Mucosa of descending colon (tissue), 3 donors: ENCODE results near the gene OR13J1. TPM values are rescaled to one million over a fixed set of nuclear protein-coding genes. Genes with fewer than 3 reads are reported as not detected.

ENCODE experiments used
- ATAC-seq: fragments of 200-7000 bp; cut with Tn5 transposase; one replicate; pipeline ENCODE4 v1.9.1; 2020; ENCODE audit warnings: mild to moderate bottlenecking, moderate library complexity
- DNase-seq, 3 donors: peaks; one replicate each; pipeline ENCODE4 v3.0.0-alpha.2; 2020
- H3K36me3 ChIP-seq: fragments of 200-600 bp; one replicate; pipeline ENCODE4 v1.8.0; 2021; ENCODE audit warnings: low read depth, mild to moderate bottlenecking
- H3K4me1 ChIP-seq: fragments of 200-600 bp; one replicate; pipeline ENCODE4 v1.8.0; 2021; ENCODE audit warnings: low read depth, mild to moderate bottlenecking
- H3K4me3 ChIP-seq: fragments of 200-600 bp; one replicate; pipeline ENCODE4 v1.8.0; 2021; ENCODE audit warnings: mild to moderate bottlenecking
- H3K9me3 ChIP-seq: fragments of 200-600 bp; one replicate; pipeline ENCODE4 v1.8.0; 2021; ENCODE audit warnings: mild to moderate bottlenecking
- CTCF ChIP-seq: fragments of 200-600 bp; IDR thresholded peaks from one replicate; pipeline ENCODE4 v1.8.0; 2022; ENCODE audit warnings: antibody characterized with exemption, mild to moderate bottlenecking
- intact Hi-C, 2 donors: fragments of 100-400 bp; cut with DNase I in 1 of 2; cut with micrococcal nuclease in 1 of 2; formaldehyde crosslinking; loops; one replicate each; pipeline versions ENCODE4 v1.11.0 to v1.11.1; 2022; cut with DNase I, micrococcal nuclease
- total RNA-seq, 3 donors: library from RNA; stranded (reverse); fragmentation: NEBNext Ultra II Directional in 2 of 3; extraction: Animal tissue kit (Norgen Biotek cat#: 25700) in 2 of 3; gene quantifications; one replicate each; pipeline versions ENCODE4 v1.2.1 to v1.2.4, GENCODE V29; 2021 to 2023
- donor health status: DM: no; HTN: no; CAD: no; lungs with moderate emphysema.
- donor health status: DM: no; HTN: no; CAD: no.
- donor health status: DM: no; HTN: yes; CAD: no.

Gene OR13J1
- total RNA-seq, 3 donors from 2014 or later, result not detected

- Histone ChIP-seq H3K4me1 (no peaks in the 10 kb centered on the region), H3K9me3 (no peaks in the 10 kb centered on the region), H3K36me3 (no peaks in the 10 kb centered on the region), H3K4me3 (no peak overlapping the region)
- no peak for ATAC-seq
- DNase-seq, result no peak
- no peak for TF ChIP-seq CTCF
- intact Hi-C loops, result no loop called here
These were observed 6.6 kb downstream of the OR13J1 start for GRCh38 chr9:35863583-35863982.

- intact Hi-C loops, result no loop called here
These were observed 7.9 kb downstream of the OR13J1 start for GRCh38 chr9:35862328-35862727.

GRCh38 chr9:35861161-35861897, 8.9 kb downstream of the OR13J1 start:
- Histone ChIP-seq H3K9me3 (no peaks in the 10 kb centered on the region), H3K36me3 (no peaks in the 10 kb centered on the region), H3K4me1 (no peaks in the 10 kb centered on the region), H3K4me3 (no peak overlapping the region)
- intact Hi-C loops, result no loop called here
- DNase-seq, result no peak
- TF ChIP-seq CTCF, result no peak
- no peak for ATAC-seq

More at GRCh38 chr9:35862328-35862727, 7.9 kb downstream of the OR13J1 start:
- H3K4me1 ChIP-seq, result no peaks in the 10 kb centered on the region
- DNase-seq, result no peak
- no peaks in the 10 kb centered on the region for H3K9me3 ChIP-seq
- ATAC-seq, result no peak
- H3K4me3 ChIP-seq, result no peak overlapping the region
- no peaks in the 10 kb centered on the region for H3K36me3 ChIP-seq
- no peak for TF ChIP-seq CTCF

- ATAC-seq (no peak), DNase-seq (no peak)
- no peaks in the 10 kb centered on the region for H3K9me3 ChIP-seq
- H3K4me1 ChIP-seq, result no peaks in the 10 kb centered on the region
- no peak overlapping the region for H3K4me3 ChIP-seq
- TF ChIP-seq CTCF, result no peak
- intact Hi-C loops, result no loop called here
- no peaks in the 10 kb centered on the region for H3K36me3 ChIP-seq
These were observed 10.2 kb downstream of the OR13J1 start for GRCh38 chr9:35859990-35860339.

- ATAC-seq, result peak; percentile 33
- no peak for TF ChIP-seq CTCF
- no peak for DNase-seq
- Histone ChIP-seq H3K36me3 (no peaks in the 10 kb centered on the region), H3K9me3 (no peaks in the 10 kb centered on the region), H3K4me3 (no peak overlapping the region), H3K4me1 (no peaks in the 10 kb centered on the region)
- intact Hi-C loops, result no loop called here
These were observed 10.8 kb downstream of the OR13J1 start for GRCh38 chr9:35859310-35859989.
